ENCODE data around the gene SDK1.

SDK1 gene

DNA sequence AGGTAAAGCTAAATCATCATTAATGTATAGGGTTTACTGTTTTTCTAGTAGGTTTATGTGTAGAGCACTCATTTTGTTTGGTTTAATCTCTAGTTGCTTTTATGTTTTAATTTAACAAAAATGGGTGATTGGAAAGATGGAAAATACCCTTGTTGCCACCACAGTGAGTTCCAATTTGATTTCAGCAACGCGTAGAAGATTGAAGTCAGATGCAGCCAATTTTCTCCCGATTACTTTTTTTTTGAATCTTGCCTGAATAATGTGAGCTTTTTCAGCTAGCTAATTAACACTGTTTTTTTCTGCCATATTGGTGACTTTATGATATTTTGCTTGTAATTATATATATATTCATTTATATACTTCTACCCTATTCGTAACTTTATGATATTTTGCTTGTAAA lies 293.8 kb downstream of the SDK1 start:
- H3K27ac Mint-ChIP-seq, result no peak overlapping the region
- peaks cover 4% of the 10 kb centered on the region for H3K9me3 Mint-ChIP-seq
- TF ChIP-seq, protein P1, sequence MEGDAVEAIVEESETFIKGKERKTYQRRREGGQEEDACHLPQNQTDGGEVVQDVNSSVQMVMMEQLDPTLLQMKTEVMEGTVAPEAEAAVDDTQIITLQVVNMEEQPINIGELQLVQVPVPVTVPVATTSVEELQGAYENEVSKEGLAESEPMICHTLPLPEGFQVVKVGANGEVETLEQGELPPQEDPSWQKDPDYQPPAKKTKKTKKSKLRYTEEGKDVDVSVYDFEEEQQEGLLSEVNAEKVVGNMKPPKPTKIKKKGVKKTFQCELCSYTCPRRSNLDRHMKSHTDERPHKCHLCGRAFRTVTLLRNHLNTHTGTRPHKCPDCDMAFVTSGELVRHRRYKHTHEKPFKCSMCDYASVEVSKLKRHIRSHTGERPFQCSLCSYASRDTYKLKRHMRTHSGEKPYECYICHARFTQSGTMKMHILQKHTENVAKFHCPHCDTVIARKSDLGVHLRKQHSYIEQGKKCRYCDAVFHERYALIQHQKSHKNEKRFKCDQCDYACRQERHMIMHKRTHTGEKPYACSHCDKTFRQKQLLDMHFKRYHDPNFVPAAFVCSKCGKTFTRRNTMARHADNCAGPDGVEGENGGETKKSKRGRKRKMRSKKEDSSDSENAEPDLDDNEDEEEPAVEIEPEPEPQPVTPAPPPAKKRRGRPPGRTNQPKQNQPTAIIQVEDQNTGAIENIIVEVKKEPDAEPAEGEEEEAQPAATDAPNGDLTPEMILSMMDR (IDR thresholded peaks at IDR 0.05; ENCODE audit: unreplicated experiment in 3 of 3), result no peak
- H3K36me3 Mint-ChIP-seq (ENCODE audit: low read depth), result no peaks in the 10 kb centered on the region
- H3K4me1 Mint-ChIP-seq, result peaks cover 19% of the 10 kb centered on the region
- no peak overlapping the region for H3K4me3 Mint-ChIP-seq
- H3K27me3 Mint-ChIP-seq (ENCODE audit: low read depth), result no peaks in the 10 kb centered on the region

DNA sequence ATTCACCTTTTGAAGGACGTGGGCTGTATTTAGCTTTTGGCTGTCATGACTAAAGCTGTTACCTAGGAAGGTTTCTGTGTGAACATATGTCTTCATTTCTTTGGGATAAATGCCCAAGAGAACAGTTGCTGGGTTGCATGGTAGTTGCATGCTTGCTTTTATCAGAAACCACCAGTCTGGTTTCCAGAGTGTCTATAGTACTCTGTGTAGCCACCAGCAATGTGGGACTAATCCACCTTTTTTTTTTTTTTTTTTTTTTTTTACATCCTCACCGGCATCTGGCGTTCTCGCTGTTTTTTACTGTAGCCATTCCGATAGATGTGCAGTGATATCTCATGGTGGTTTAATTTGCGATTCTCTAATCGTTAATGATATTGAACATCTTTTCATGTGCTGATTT lies 297.8 kb downstream of the SDK1 start:
- H3K27me3 Mint-ChIP-seq (ENCODE audit: low read depth), result no peaks in the 10 kb centered on the region
- H3K4me1 Mint-ChIP-seq, result peaks cover 4% of the 10 kb centered on the region
- H3K27ac Mint-ChIP-seq, result no peak overlapping the region
- peaks cover 9% of the 10 kb centered on the region for H3K9me3 Mint-ChIP-seq
- H3K4me3 Mint-ChIP-seq, result no peak overlapping the region
- H3K36me3 Mint-ChIP-seq (ENCODE audit: low read depth), result no peaks in the 10 kb centered on the region
- TF ChIP-seq, protein P1 (IDR thresholded peaks at IDR 0.05; ENCODE audit: unreplicated experiment in 3 of 3), result no peak

DNA sequence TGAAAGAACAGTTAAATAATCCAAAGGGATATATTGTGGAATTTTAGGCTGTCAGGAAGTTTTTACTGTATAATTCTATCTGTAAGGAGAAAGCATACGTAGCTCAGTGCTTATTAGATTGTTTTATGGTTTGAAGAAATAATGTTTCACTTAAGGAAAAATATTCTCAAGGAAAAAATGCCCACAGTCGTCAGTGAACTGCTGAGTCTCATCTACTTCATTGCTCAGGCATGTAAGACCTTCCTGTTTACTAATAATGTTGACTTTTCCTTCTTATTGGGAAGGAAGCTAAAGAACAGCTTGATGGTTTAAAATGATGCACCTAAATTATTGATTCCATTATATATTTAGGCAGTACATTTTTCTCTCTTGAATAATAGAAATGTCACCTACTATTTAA lies 304.2 kb downstream of the SDK1 start:
- H3K27me3 Mint-ChIP-seq (ENCODE audit: low read depth), result no peaks in the 10 kb centered on the region
- H3K4me1 Mint-ChIP-seq, result peaks cover 11% of the 10 kb centered on the region
- H3K36me3 Mint-ChIP-seq (ENCODE audit: low read depth), result no peaks in the 10 kb centered on the region
- TF ChIP-seq, protein P1 (IDR thresholded peaks at IDR 0.05; ENCODE audit: unreplicated experiment in 3 of 3), result no peak
- no peak overlapping the region for H3K4me3 Mint-ChIP-seq
- peaks cover 13% of the 10 kb centered on the region for H3K9me3 Mint-ChIP-seq
- H3K27ac Mint-ChIP-seq, result no peak overlapping the region

DNA sequence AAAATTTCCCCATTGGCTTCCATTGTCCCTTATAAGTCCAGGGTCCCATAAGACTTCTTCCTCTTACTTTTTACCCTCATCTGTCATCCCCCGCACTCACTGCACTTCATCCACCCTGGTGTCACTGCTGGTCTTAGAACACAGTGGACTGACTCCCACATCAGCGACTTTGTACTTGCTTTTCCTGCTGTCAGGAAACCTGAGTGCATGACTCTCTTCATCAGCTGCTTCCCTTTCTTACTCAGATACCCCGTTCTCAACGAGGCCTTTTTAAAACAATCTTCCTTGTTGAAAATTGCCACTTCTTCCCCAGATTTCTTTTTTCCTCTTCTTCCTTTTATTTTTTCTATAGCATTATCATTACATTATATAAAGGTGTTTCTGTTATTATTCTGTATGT lies 305.4 kb downstream of the SDK1 start:
- H3K36me3 Mint-ChIP-seq (ENCODE audit: low read depth), result no peaks in the 10 kb centered on the region

DNA sequence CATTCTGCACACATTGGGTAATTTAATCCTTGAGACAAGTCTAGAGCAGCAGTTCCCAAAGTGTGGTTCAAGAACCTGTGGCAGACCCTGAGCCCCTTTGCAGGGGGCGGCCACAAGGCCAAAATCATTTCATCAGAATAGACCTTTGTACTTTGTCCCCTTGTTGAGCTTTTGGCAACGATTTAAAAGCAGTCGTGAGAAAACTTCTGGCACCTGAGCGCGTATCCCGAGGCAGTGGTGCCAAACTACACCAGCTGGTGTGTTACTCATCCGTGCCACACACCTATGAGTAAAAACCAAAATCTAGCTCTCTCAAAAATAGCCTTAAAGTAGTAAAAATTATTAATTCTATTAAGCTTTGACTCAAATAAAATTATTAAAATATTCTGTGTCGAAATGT lies 306.8 kb downstream of the SDK1 start:
- Mint-ChIP-seq H3K27ac (peak overlapping the region in 1 of 3 experiments; percentile 29), H3K9me3 (peaks cover 13% of the 10 kb centered on the region), H3K36me3 (ENCODE audit: low read depth) (no peaks in the 10 kb centered on the region), H3K4me3 (no peak overlapping the region), H3K4me1 (peaks cover 11% of the 10 kb centered on the region), H3K27me3 (ENCODE audit: low read depth) (no peaks in the 10 kb centered on the region)
- TF ChIP-seq, protein P1 (IDR thresholded peaks at IDR 0.05; ENCODE audit: unreplicated experiment in 3 of 3), result no peak

More for the DNA sequence above, 305.4 kb downstream of the SDK1 start:
- Mint-ChIP-seq H3K4me3 (no peak overlapping the region), H3K9me3 (peaks cover 13% of the 10 kb centered on the region), H3K4me1 (peaks cover 11% of the 10 kb centered on the region), H3K27me3 (ENCODE audit: low read depth) (no peaks in the 10 kb centered on the region), H3K27ac (peak overlapping the region in 1 of 3 experiments; percentile 8)
- TF ChIP-seq, protein P1 (IDR thresholded peaks at IDR 0.05; ENCODE audit: unreplicated experiment in 3 of 3), result no peak

DNA sequence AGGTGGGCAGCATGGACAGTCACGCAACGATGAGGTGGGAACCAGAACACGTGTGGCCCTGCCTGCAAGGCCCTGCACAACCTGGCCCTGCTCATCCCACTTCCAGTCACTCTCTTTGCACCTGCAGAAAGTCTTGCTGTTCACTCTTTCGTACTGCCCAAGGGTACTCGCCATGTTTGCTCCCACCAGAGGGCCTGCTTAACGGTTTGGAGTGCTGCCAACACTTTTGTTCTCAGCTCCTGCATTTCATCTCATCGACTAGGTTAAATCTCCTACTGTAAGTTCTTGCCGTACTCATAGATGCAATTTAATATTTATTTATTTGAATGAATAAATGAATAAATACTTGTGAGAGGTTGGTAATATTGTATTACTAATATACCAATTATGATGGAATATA lies 315.3 kb downstream of the SDK1 start:
- Mint-ChIP-seq H3K9me3 (no peaks in the 10 kb centered on the region), H3K36me3 (ENCODE audit: low read depth) (no peaks in the 10 kb centered on the region), H3K4me1 (no peaks in the 10 kb centered on the region), H3K27ac (no peak overlapping the region), H3K27me3 (ENCODE audit: low read depth) (peaks cover 4% of the 10 kb centered on the region), H3K4me3 (no peak overlapping the region)
- TF ChIP-seq, protein P1 (IDR thresholded peaks at IDR 0.05; ENCODE audit: unreplicated experiment in 3 of 3), result no peak

All from nephron (organoid).